Stimulated activated CD8-positive, alpha-beta memory T cell treated with anti-CD3 and anti-CD28 coated beads, Interleukin-12 subunit alpha, Interleukin-12 subunit beta, amount 100 ng/mL, for 24 hours (primary cell): ENCODE measurements around the gene RBM48.
"Not testable (repeated sequence)": the region's sequence is repeated elsewhere in the genome, so short reads cannot be mapped to it uniquely, and the experiment has no call there.

Experiments used
- DNase-seq: peaks from one replicate; pipeline ENCODE4 v3.0.0-alpha.2; 2020; ENCODE audit errors: extremely low read depth

Gene RBM48

DNA sequence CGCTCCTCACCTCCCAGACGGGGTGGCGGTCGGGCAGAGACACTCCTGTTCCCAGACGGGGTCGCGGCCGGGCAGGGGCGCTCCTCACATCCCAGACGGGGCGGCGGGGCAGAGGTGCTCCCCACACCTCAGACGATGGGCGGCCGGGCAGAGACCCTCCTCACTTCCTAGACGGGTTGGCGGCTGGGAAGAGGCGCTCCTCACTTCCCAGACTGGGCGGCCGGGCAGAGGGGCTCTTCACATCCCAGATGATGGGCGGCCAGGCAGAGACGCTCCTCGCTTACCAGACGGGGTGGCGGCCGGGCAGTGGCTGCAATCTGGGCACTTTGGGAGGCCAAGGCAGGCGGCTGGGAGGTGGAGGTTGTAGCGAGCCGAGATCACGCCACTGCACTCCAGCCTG is 16.5 kb downstream of the RBM48 start:
- not testable (repeated sequence) for DNase-seq

DNA sequence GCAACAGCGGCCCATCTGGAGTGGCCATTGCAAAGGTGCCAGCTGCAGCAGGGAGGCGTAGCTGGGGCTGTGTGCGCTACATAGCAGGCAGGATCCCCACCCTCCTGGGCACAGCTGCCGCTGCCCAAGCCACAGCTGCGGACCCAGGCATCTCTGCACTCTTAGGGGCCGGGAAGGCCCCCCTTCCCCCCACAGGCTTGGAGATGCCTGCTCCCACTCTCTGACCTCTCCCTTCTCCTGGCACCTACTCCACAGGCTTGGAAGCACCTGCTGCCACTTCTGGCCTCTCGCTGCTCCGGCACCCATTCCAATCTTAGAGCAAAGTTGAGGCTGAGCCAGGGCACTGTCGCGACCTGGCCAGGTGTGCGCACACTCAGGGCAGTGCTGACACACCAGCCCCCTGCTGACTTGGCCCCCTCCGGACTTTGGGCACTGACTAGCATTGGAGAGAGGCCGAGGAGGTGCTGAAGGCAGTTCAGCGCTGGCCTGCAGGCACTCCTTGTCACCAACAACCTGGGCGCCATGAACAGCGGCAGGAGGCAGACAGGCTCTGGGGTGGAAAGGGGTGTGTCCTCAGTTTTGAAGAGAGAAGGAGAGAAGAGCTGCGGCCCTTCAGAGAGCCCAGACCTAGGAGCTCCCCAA is 18.4 kb downstream of the RBM48 start:
- no peak for DNase-seq

DNA sequence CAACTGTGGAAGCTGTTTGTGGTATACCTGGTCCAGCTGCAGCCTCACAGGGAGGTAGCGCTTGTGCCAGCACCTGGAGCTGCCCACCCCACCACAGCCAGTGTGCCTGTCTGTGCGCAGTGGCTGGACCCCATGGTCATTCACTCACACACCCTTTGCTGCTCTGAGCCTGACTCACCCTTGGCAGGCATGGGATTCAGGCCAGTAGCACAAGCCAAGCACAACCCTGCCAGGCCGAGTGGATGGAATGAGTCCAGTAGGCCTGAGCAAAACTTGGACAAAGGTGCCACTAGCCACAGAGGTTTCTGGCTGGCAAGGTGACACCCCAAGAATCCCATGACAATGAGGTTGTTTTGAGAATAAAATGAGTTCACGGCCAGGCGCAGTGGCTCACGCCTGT is 19.0 kb downstream of the RBM48 start:
- DNase-seq: no peak

DNA sequence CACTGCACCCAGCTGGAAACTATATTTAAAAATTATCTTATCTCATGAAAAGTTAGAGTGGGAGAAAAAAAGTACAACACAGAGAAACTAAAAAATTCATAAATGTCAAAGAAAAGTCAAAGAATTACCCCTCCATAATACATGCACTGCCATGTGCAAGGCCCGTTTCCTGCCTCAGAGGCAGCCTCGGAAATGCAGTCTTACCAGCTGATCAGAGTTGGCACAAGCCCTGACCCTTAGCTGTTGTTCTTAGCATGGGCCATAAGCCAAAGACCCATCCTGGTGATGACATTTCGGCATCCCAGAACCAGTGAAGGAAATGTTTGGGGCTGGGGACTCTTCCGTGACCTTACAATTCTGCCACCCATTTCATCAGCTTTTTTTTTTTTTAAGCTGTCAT is 21.6 kb downstream of the RBM48 start:
- DNase-seq: no peak

DNA sequence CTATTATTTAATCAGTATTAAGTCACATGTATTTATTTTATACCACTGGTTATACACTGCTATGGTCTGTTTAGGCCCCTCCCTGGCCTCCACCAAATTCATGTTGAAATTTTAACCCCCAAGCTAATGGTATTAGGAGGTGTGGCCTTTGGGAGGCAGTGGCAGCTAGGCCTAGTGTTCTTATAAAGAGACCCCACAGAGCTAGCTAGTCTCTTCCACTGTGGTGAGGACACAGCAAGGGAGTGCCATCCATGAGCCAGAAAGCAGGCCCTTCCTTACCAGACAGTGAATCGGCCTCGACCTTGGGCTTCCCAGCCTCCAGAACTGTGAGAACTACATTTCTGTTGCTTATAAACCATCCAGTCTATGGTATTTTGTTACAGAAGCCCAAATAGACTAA is 28.7 kb downstream of the RBM48 start:
- DNase-seq: no peak

DNA sequence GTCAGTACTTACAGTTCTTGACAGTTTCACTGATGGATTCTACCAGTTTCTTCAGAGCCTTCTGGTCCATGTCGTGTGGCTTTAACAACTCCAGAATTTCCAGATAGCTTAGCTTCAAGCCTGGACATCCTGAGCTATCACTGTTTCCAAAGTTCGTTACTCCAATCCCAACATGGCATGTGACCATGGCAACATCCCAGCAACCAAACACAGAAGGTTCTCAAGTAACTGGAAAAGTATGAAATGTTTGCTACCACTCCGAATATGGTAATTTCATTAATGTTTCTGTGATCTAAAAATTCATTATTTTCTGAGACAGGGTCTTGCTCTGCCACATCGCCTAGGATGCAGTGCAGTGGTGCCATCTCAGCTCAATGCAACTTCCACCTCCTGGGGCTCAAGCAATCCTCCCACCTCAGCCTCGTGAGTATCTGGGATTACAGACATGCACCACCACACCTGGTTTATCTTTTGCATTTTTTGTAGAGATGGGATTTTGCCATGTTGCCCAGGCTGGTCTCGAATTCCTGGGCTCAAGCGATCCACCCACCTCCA is 29.3 kb downstream of the RBM48 start:
- DNase-seq: no peak

DNA sequence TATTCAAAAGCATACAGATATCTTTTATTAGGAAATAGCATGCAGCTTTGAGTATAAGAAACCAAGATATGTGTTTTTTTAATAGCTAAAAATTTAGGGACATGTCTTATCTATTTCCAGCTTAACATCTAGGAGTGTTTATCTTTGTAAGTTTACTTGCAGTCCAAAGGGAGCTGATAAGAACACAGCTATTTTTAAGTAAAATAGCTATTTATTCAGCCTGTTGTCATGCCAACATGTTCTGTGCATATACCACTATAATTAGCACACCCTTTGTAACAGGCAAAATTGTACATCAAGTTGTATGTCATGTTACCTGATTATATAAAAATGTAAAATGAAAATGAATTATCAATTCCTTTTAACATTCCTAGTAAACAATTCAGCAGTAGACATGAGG is 32.0 kb downstream of the RBM48 start:
- DNase-seq: no peak

DNA sequence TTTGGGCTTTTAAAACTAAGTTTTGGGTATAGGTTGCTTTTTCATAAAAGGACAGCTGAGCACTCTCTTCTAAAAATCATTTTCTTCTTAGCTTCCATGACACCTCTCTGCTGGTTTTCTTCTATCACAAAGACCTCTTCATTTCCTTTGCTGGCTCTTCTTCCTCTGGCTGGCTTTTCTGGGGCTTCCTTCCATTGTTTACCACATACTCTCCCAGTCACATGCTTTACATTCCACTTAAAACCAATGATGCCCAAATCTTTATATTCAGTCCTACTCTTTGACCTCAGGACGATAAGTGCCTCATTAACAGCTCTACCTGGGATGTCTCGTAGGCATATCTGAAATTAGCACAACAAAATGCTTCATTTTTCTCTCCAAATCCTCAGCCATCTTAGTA is 34.8 kb downstream of the RBM48 start:
- no peak for DNase-seq

DNA sequence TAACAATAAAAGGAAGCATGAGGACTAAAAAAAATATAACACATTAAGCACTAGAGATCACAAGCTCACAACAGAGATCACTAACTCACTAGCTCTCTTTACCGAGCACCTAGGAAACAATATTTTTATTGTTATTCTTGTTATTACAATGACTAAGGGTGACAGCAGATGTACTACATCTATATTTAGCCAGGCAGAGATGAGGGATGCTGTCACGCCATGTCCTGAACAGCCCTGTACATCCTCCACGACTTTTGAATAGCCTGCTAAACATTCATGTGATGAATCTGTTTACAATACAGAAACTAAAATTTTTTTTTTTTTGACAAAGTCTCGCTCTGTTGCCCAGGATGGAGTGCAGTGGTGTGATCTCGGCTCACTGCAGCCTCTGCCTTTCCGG is 38.9 kb downstream of the RBM48 start:
- no peak for DNase-seq

DNA sequence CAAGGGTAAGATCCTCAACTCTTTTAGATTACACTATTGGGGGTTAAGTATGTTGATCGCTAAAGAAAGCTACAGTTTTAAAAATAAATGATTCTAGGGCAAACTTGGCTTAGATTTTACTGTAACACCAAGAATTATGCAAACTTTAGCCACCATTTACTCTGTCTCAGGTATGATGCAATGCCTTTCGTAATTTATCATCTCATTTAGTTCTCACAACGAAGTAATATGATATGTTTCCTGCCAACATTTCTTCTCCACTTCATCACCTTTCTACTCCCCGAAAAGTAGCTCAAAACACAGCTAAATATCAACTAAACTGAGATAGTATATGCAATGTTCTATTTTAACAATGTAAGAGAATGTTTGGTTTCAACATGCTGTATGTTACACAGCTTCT is 40.5 kb downstream of the RBM48 start:
- DNase-seq: no peak

DNA sequence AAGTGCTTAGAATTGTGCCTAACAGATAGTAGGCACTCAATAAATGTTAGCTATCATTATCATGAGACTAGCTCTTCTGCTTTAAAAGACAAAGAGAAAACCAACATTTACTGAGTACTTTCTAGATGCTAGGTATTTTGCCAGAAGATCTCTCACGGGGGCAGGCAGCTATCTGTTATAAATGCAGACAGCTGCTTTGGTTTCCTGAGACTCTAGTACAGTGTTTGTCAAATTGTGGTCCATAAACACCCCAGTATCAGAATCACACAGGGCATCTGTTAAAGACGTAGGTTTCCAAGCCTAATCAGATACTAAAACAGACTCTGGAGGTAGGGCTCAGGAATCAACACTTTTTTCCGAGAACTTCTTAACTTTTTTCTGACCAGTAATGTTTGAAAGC is 47.7 kb downstream of the RBM48 start:
- DNase-seq: no peak

DNA sequence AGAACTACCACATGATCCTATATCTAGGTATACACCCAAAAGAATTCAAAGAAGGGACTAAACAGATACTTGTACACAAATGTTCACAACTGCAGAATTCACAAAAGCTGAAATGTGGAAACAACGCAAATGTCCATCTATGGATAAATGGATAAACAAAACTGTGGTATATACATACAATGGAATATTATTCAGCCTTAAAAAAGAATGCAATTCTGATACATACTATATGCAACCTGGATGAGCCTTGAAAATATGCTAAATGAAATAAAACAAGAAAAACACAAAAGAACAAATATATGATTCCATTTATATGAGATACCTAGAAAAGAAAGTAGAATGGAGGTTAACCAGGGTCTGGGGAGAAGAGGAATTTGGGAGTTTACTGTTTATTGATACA is 54.4 kb downstream of the RBM48 start:
- no peak for DNase-seq

DNA sequence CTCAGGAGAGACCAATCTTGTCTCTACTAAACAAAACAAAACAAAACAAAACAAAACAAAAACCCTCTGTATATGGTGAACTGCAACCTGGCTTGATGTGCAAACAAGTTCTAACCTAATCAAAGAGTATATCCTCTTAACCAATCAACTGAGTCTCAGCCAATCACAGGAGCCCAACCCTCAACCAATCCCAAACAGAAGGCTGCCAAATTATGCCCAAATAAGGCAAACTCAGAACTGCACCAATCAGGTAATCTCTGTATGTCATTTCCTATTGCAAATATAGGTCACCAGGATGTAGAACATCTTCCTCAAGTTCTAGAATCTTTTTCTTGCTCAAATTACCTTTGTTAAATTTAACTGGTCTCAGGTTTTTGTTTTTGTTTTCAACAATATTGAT is 56.4 kb downstream of the RBM48 start:
- no peak for DNase-seq

DNA sequence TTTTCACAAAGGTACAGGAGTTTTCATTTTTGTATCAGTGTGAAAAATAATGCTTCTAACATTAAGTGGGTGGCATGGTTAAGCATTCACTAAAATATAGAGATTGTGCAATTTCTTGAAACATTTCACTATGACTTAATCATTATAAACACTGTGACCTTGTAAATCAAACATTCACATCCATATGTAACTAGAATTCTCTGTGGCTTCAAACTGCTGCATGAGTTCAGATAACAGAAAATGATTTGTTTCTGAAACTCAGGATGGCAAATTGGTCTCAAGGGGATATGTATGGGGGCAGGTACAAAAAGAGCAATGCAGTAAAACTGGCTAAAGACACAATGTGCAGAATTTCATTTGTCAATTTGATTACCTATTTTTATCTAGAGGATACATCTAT is 57.8 kb downstream of the RBM48 start:
- no peak for DNase-seq

DNA sequence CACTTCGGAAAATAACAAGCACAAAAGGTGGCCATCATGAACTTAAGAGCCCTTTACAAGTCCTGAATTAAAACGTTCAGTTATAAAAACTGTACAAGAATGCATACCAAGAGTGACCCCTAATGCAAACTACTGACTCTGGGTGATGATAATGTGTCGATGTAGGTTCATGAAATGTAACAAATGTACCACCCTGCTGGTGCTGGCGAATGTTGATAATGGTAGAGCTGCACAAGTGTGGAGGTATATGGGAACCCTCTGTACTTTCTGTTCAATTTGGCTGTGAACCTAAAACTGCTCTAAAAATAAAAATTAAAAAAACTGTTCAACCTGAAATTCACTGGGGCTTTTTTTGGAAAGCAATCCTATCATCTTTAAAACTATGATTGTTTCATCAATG is 58.2 kb downstream of the RBM48 start:
- DNase-seq: no peak
